SKM-1 treated with dmso at 0.1 percent for 144 hours (cell line): ENCODE data around the gene HGS.

Experiments
- DNase-seq: peaks from one replicate; lab custom pipeline; 2025; ENCODE audit not compliant: unreplicated experiment; lab: John Stamatoyannopoulos, UW

HGS gene

DNA sequence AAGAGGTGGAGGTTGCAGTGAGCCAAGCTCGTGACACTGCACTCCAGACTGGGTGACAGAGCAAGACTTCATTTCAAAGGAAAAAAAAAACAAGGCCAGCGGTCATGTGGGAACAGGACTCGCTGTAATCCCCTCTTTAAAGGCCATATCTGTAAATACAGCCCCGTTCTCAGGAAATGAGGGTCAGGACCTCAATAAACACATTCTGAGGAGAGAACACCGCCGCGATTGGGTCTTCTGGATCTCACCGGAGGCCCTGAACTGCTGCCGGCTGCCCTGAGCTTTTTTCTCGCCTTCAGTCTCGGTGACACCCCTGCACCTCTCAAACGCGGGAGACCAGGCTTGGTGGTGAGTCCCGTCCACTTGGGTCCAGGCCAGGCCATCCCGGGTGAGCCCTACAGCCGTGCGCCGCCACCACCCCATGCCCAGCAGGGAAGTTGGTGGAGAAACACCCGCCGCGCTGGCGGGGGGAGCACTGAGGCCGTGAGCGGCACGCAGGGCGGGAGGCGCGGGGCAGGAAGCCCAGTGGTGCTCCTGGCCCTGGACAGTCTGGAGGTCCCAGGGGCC is 56.7 kb downstream of the HGS start:
- DNase-seq: no peak

- DNase-seq: no peak
These were observed 57.3 kb downstream of the HGS start for GRCh38 chr17:81741049-81741593.

- no peak for DNase-seq
These were observed 58.0 kb downstream of the HGS start for GRCh38 chr17:81741594-81742452.
